Measurements from ENCODE around the gene MAML2.

- TF ChIP-seq CTCF (conservative IDR thresholded peaks at IDR 0.05; ENCODE audit: low read length) (no peak), EZH2phosphoT487 (IDR thresholded peaks at IDR 0.05; ENCODE audit: borderline replicate concordance, low read depth, low read length) (no peak)
Measured at GRCh38 chr11:96024666-96025065, 318.3 kb downstream of the MAML2 start.
